A549 (cell line): ENCODE results near the gene CIAO2A. TPM values are rescaled to one million over a fixed set of nuclear protein-coding genes. Genes with fewer than 3 reads are reported as not detected.

Experiments
- ATAC-seq, 2 experiments: fragments of 200-7000 bp in 1 of 2; fragments of >200 bp in 1 of 2; cut with Nextera tagmentation in 1 of 2; cut with Tn5 transposase in 1 of 2; 3 replicates each; pipeline versions ENCODE4 v1.8.0 to v1.9.1; 2018 to 2020; ENCODE audit warnings: mild to moderate bottlenecking in 1 of 2, moderate library complexity in 1 of 2
- CTCF ChIA-PET: fragments of 300-600 bp; sonication (Branson Sonifier 250); formaldehyde crosslinking; extraction: SDS; loops from one replicate; lab custom pipeline; 2021; ENCODE audit warnings: antibody characterized with exemption, inconsistent platforms; lab: Yijun Ruan, JAX
- POLR2A ChIA-PET: fragments of 350-600 bp; formaldehyde crosslinking; extraction: SDS; loops from one replicate; lab custom pipeline; 2021; ENCODE audit warnings: antibody characterized with exemption, inconsistent platforms; lab: Yijun Ruan, JAX
- DNase-seq, 2 experiments: peaks; one replicate each; pipeline versions ENCODE4 v3.0.0 to v3.0.0-alpha.2; 2011 to 2016; ENCODE audit warnings: low read depth in 1 of 2, low spot score in 1 of 2
- FAIRE-seq: peaks from 2 replicates; lab custom pipeline; 2011; peaks lifted over from hg19 to GRCh38; lab: Jason Lieb, UNC
- H3K27ac ChIP-seq, 2 experiments: fragments of >200 bp; sonication (Bioruptor Twin); formaldehyde crosslinking; 3 replicates each; pipeline ENCODE4 v1.5.1; 2016 to 2017
- H3K4me1 ChIP-seq: fragments of >200 bp; sonication (Bioruptor Twin); formaldehyde crosslinking; 3 replicates; pipeline ENCODE4 v1.6.1; 2016
- H3K4me2 ChIP-seq: fragments of >200 bp; sonication (Bioruptor Twin); formaldehyde crosslinking; 3 replicates; pipeline ENCODE4 v1.6.1; 2016
- H3K4me3 ChIP-seq: fragments of >200 bp; sonication (Bioruptor Twin); formaldehyde crosslinking; 3 replicates; pipeline ENCODE4 v1.5.1; 2016
- H3K9me3 ChIP-seq: fragments of >200 bp; sonication (Bioruptor Twin); formaldehyde crosslinking; 3 replicates; pipeline ENCODE4 v1.6.1; 2016
- BCL3 ChIP-seq: fragments of >200 bp; sonication (Bioruptor Twin); formaldehyde crosslinking; IDR thresholded peaks from 3 replicates; pipeline ENCODE4 v1.6.1; 2016
- CHD2 ChIP-seq: fragments of 150-350 bp; IDR thresholded peaks from 2 replicates; pipeline ENCODE4 v1.6.1; 2014; ENCODE audit warnings: low read length; ENCODE audit not compliant: partially characterized antibody
- CTCF ChIP-seq: fragments of >200 bp; sonication (Bioruptor Twin); formaldehyde crosslinking; IDR thresholded peaks from 3 replicates; pipeline ENCODE4 v1.5.1; 2016
- E2F6 ChIP-seq: IDR thresholded peaks from 2 replicates; pipeline ENCODE4 v1.6.1; 2012; ENCODE audit warnings: low read depth, borderline replicate concordance
- EP300 ChIP-seq, 2 experiments: fragments of >200 bp; sonication (Bioruptor Twin); formaldehyde crosslinking; IDR thresholded peaks; 2 replicates in 1 of 2; 3 replicates in 1 of 2; pipeline ENCODE4 v1.6.1; 2016 to 2017
- FOSB ChIP-seq: fragments of 250-450 bp; sonication (Bioruptor Pico); IDR thresholded peaks from 2 replicates; pipeline ENCODE4 v1.5.0; 2020; ENCODE audit warnings: mild to moderate bottlenecking, moderate library complexity
- GATA3 ChIP-seq: IDR thresholded peaks from 2 replicates; pipeline ENCODE4 v1.6.1; 2012; ENCODE audit warnings: borderline replicate concordance
- HDAC2 ChIP-seq: fragments of 200-600 bp; sonication (generic); IDR thresholded peaks from 2 replicates; pipeline ENCODE4 v1.6.1; 2016
- HMGXB4 ChIP-seq: fragments of 250-450 bp; sonication (Bioruptor Pico); IDR thresholded peaks from 2 replicates; pipeline ENCODE4 v1.5.0; 2021; ENCODE audit warnings: mild to moderate bottlenecking, moderate library complexity, borderline replicate concordance
- MAX ChIP-seq: IDR thresholded peaks from 2 replicates; pipeline ENCODE4 v1.6.1; 2012
- NFE2L2 ChIP-seq: fragments of 150-350 bp; conservative IDR thresholded peaks from 2 replicates; pipeline ENCODE4 v1.6.1; 2014; ENCODE audit warnings: low read length
- SMC3 ChIP-seq: fragments of >200 bp; sonication (Bioruptor Twin); formaldehyde crosslinking; IDR thresholded peaks from 3 replicates; pipeline ENCODE4 v1.6.1; 2018; ENCODE audit warnings: inconsistent platforms
- SREBF2 ChIP-seq: fragments of 450-650 bp; IDR thresholded peaks from 2 replicates; pipeline ENCODE4 v1.6.1; 2014; ENCODE audit warnings: mild to moderate bottlenecking, moderate library complexity
- ZNF302 ChIP-seq: fragments of 250-450 bp; sonication (Bioruptor Pico); IDR thresholded peaks from 2 replicates; pipeline ENCODE4 v1.9.0; 2021; ENCODE audit warnings: inconsistent platforms, mild to moderate bottlenecking, moderate library complexity
- WGBS: methylation state at CpG from one replicate; pipeline ENCODE4 v1.1.6; 2017; ENCODE audit errors: missing lambda C conversion rate; 5-methylcytosine and 5-hydroxymethylcytosine counted together
- polyA plus RNA-seq, 4 experiments: library from polyadenylated mRNA; depleted of rRNA in 3 of 4; stranded (reverse); fragments of >200 nt; fragmentation: RNase III in 1 of 4; extraction: RNeasy Plus Mini Kit Qiagen cat#74134 plus additional on column Dnase treatment in 1 of 4; gene quantifications; 2 replicates in 3 of 4; 3 replicates in 1 of 4; pipeline ENCODE4 v1.2.3, GENCODE V29; 2011 to 2017
- TF ChIP-seq, protein P1 (sequence below): fragments of 150-350 bp; IDR thresholded peaks from 2 replicates; pipeline ENCODE4 v1.6.1; 2014; ENCODE audit warnings: low read depth, mild to moderate bottlenecking, low read length

The CIAO2A gene
- polyA plus RNA-seq, 2 of the 4 experiments (the other 2 are of a cell fraction): 156 to 231 TPM

DNA sequence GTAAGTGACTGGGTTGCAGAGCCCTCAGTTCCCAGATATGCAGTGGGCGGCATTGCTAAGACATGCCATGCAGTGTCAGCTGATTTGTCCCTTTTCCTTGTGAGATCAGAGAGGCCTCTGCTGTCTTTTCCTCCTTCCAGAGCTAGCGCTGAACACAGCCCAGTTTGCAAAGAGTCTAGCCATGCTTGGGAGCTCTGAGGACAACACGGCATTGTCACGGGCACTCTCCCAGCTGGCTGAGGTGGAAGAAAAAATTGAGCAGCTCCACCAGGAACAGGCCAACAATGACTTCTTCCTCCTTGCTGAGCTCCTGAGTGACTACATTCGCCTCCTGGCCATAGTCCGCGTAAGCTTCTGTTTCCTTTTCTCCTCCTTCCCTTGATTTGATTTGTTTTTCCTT, 37.9 kb upstream of the CIAO2A start:
- ChIA-PET POLR2A (no interaction called here), CTCF (interaction anchor here (1.3 to 6.0 kb wide), 7 partner anchors 9 to 22 kb away, joined by 3 to 27 read pairs (median 4); no protein-coding TSS in a partner anchor)
- no peaks in the 10 kb centered on the region for H3K4me1 ChIP-seq
- 95% methylated on average over 7 of the region's 7 CpGs for WGBS
- no peaks in the 10 kb centered on the region for H3K9me3 ChIP-seq
- no peak overlapping the region for H3K27ac ChIP-seq
- FAIRE-seq (no peak), DNase-seq (no peak), ATAC-seq (no peak)
- H3K4me2 ChIP-seq: no peak overlapping the region
- TF ChIP-seq SMC3 (no peak), SREBF2 (no peak), E2F6 (no peak), EP300 (IDR thresholded peaks at IDR 0.05) (no peak), GATA3 (no peak), HDAC2 (no peak), CTCF (no peak), CHD2 (no peak), HMGXB4 (CRISPR knock-in tag) (no peak)
- H3K4me3 ChIP-seq: no peak overlapping the region

DNA sequence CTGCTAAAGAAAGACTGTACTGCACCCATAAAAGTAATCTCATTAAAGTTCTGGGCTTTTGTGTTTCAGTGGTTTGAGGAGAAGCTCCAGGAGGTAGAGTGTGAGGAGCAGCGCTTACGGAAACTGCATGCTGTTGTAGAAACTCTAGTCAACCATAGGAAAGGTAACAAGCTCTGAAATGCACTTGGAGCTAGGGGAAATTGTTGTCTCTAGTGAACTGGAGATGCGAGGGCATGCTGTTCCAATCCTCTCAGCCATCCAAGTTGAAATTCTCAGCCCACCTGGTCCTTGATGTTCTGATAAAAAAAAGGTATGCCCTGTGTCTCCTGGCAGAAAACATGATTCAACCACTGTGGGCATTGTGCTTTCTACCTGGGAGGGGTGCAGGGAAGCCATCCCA, 36.5 kb upstream of the CIAO2A start:
- no peaks in the 10 kb centered on the region for H3K9me3 ChIP-seq
- H3K4me3 ChIP-seq: no peak overlapping the region
- no peak for DNase-seq
- WGBS: 89% methylated on average over 3 of the region's 3 CpGs
- no peaks in the 10 kb centered on the region for H3K4me1 ChIP-seq
- no peak for FAIRE-seq
- no peak overlapping the region for H3K27ac ChIP-seq
- no peak overlapping the region for H3K4me2 ChIP-seq
- ATAC-seq: no peak
- CTCF ChIA-PET: interaction anchor here (1.0 to 6.0 kb wide), 4 partner anchors 17 to 84 kb away, joined by 3 to 27 read pairs (median 12); partner anchors contain the start of gene DAPK2
- POLR2A ChIA-PET: no interaction called here
- TF ChIP-seq FOSB (CRISPR knock-in tag) (no peak), HMGXB4 (CRISPR knock-in tag) (no peak), MAX (no peak), NFE2L2 (no peak), SREBF2 (no peak), ZNF302 (CRISPR knock-in tag) (no peak), GATA3 (no peak), BCL3 (no peak)
- TF ChIP-seq, protein P1, sequence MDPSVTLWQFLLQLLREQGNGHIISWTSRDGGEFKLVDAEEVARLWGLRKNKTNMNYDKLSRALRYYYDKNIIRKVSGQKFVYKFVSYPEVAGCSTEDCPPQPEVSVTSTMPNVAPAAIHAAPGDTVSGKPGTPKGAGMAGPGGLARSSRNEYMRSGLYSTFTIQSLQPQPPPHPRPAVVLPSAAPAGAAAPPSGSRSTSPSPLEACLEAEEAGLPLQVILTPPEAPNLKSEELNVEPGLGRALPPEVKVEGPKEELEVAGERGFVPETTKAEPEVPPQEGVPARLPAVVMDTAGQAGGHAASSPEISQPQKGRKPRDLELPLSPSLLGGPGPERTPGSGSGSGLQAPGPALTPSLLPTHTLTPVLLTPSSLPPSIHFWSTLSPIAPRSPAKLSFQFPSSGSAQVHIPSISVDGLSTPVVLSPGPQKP: no peak
